HEK293 (cell line): ENCODE measurements around the gene CAP2.
A peak's percentile ranks its signal among the peaks of the same experiment; 100 is the strongest.

Experiments used
- AEBP2 ChIP-seq: fragments of 450-650 bp; formaldehyde crosslinking; IDR thresholded peaks from 2 replicates; pipeline ENCODE4 v1.5.1; 2016; ENCODE audit warnings: missing biosample characterization, missing genetic modification characterization, borderline replicate concordance
- EGR2 ChIP-seq: fragments of 450-650 bp; formaldehyde crosslinking; IDR thresholded peaks from 2 replicates; pipeline ENCODE4 v1.5.1; 2016; ENCODE audit warnings: low read depth, missing biosample characterization, missing genetic modification characterization
- HOXC10 ChIP-seq: sonication (generic); formaldehyde crosslinking; IDR thresholded peaks from 2 replicates; pipeline ENCODE4 v1.8.1; 2023; ENCODE audit warnings: mild to moderate bottlenecking, missing genetic modification reagents
- IKZF3 ChIP-seq: fragments of 450-650 bp; IDR thresholded peaks from 2 replicates; pipeline ENCODE4 v1.5.0; 2018; ENCODE audit warnings: missing biosample characterization, mild to moderate bottlenecking, missing genetic modification characterization, moderate library complexity
- PRDM10 ChIP-seq: fragments of 450-650 bp; formaldehyde crosslinking; IDR thresholded peaks from 2 replicates; pipeline ENCODE4 v1.5.1; 2016; ENCODE audit warnings: missing biosample characterization, missing genetic modification characterization
- REST ChIP-seq: fragments of 450-650 bp; formaldehyde crosslinking; IDR thresholded peaks from 2 replicates; pipeline ENCODE4 v1.5.1; 2016; ENCODE audit warnings: missing biosample characterization, missing genetic modification characterization
- ZBTB48 ChIP-seq: fragments of 450-650 bp; formaldehyde crosslinking; IDR thresholded peaks from 2 replicates; pipeline ENCODE4 v1.5.1; 2016; ENCODE audit warnings: missing biosample characterization, missing genetic modification characterization
- ZBTB6 ChIP-seq: fragments of 450-650 bp; formaldehyde crosslinking; IDR thresholded peaks from 2 replicates; pipeline ENCODE4 v1.5.1; 2017; ENCODE audit warnings: missing biosample characterization, missing genetic modification characterization
- ZNF155 ChIP-seq: fragments of 450-650 bp; formaldehyde crosslinking; IDR thresholded peaks from 2 replicates; pipeline ENCODE4 v1.5.1; 2016; ENCODE audit warnings: missing biosample characterization, missing genetic modification characterization
- ZNF169 ChIP-seq: fragments of 450-650 bp; formaldehyde crosslinking; IDR thresholded peaks from 2 replicates; pipeline ENCODE4 v1.5.1; 2016; ENCODE audit warnings: missing biosample characterization, missing genetic modification characterization
- ZNF239 ChIP-seq: fragments of 450-650 bp; formaldehyde crosslinking; IDR thresholded peaks from 2 replicates; pipeline ENCODE4 v1.5.1; 2016; ENCODE audit warnings: missing biosample characterization, missing genetic modification characterization
- ZNF280D ChIP-seq: fragments of 450-650 bp; formaldehyde crosslinking; IDR thresholded peaks from 2 replicates; pipeline ENCODE4 v1.5.1; 2016; ENCODE audit warnings: missing biosample characterization, missing genetic modification characterization
- ZNF354C ChIP-seq: fragments of 450-650 bp; formaldehyde crosslinking; IDR thresholded peaks from 2 replicates; pipeline ENCODE4 v1.5.1; 2016; ENCODE audit warnings: missing biosample characterization, missing genetic modification characterization, low read depth, borderline replicate concordance
- ZNF404 ChIP-seq: fragments of 450-650 bp; formaldehyde crosslinking; IDR thresholded peaks from 2 replicates; pipeline ENCODE4 v1.5.1; 2017; ENCODE audit warnings: missing biosample characterization, missing genetic modification characterization
- ZNF513 ChIP-seq: fragments of 450-650 bp; IDR thresholded peaks from 2 replicates; pipeline ENCODE4 v1.5.1; 2018; ENCODE audit warnings: missing biosample characterization, missing genetic modification characterization
- ZNF692 ChIP-seq: fragments of 450-650 bp; formaldehyde crosslinking; IDR thresholded peaks from 2 replicates; pipeline ENCODE4 v1.5.1; 2016; ENCODE audit warnings: missing biosample characterization, missing genetic modification characterization
- ZNF701 ChIP-seq: fragments of 450-650 bp; formaldehyde crosslinking; IDR thresholded peaks from 2 replicates; pipeline ENCODE4 v1.5.1; 2016; ENCODE audit warnings: missing biosample characterization, missing genetic modification characterization
- ZNF76 ChIP-seq: fragments of 450-650 bp; formaldehyde crosslinking; IDR thresholded peaks from 2 replicates; pipeline ENCODE4; 2016; ENCODE audit warnings: low read depth, missing biosample characterization, missing genetic modification characterization, borderline replicate concordance
- ZNF785 ChIP-seq: fragments of 450-650 bp; formaldehyde crosslinking; IDR thresholded peaks from 2 replicates; pipeline ENCODE4 v1.5.1; 2016; ENCODE audit warnings: missing biosample characterization, missing genetic modification characterization
- ZXDB ChIP-seq: fragments of 450-650 bp; formaldehyde crosslinking; IDR thresholded peaks from 2 replicates; pipeline ENCODE4 v1.5.1; 2016; ENCODE audit warnings: missing biosample characterization, missing genetic modification characterization

The CAP2 gene

GRCh38 chr6:17431581-17431980 is 38.2 kb downstream of the CAP2 start (continued):
- TF ChIP-seq REST (no peak), AEBP2 (tag by site-specific recombination) (no peak), ZNF513 (tag by site-specific recombination) (no peak), IKZF3 (tag by site-specific recombination) (no peak), ZNF692 (0 out of 2 replicates have a peak, but pooled peaks have one; percentile 47), ZNF155 (tag by site-specific recombination) (no peak), ZNF354C (tag by site-specific recombination) (no peak), ZNF280D (peak; percentile 59; the same call in 1 of the 2 replicates), ZNF785 (tag by site-specific recombination) (no peak), PRDM10 (0 out of 2 replicates have a peak, but pooled peaks have one; percentile 27), ZNF239 (no peak), ZNF701 (no peak), ZXDB (tag by site-specific recombination) (peak; percentile 41; the same call in 1 of the 2 replicates), ZNF404 (tag by site-specific recombination) (no peak), ZNF169 (tag by site-specific recombination) (no peak), ZBTB48 (tag by site-specific recombination) (no peak), ZBTB6 (tag by site-specific recombination) (peak; percentile 13; the same call in 1 of the 2 replicates), ZNF76 (tag by site-specific recombination) (no peak), EGR2 (tag by site-specific recombination) (no peak), HOXC10 (no peak)
